Panc1 (cell line): ENCODE results near the gene SH3TC1. TPM values are rescaled to one million over a fixed set of nuclear protein-coding genes. Genes with fewer than 3 reads are reported as not detected.

Experiments used
- ATAC-seq: fragments of 200-7000 bp; cut with Tn5 transposase; 2 replicates; pipeline ENCODE4 v1.9.1; 2020; ENCODE audit warnings: mild to moderate bottlenecking, moderate library complexity
- BruUV-seq: library from RNA; stranded (reverse); fragments of 400-500 nt; replicated peaks from 2 replicates; lab custom pipeline; 2021; lab: Mats Ljungman, UMichigan
- CTCF ChIA-PET: fragments of 300-600 bp; sonication (Branson Sonifier 250); formaldehyde crosslinking; loops from one replicate; lab custom pipeline; 2022; ENCODE audit warnings: antibody characterized with exemption; lab: Charles Lee
- POLR2A ChIA-PET: fragments of 300-600 bp; sonication (Branson Sonifier 250); formaldehyde crosslinking; loops from one replicate; lab custom pipeline; 2022; ENCODE audit warnings: antibody characterized with exemption; lab: Charles Lee
- DNase-seq: peaks from one replicate; pipeline ENCODE4 v3.0.0-alpha.2; 2010; ENCODE audit warnings: low read depth, low spot score
- H3K27ac ChIP-seq: 2 replicates; pipeline ENCODE4 v1.5.1; 2011; ENCODE audit warnings: mild to moderate bottlenecking, low read length, inconsistent platforms
- H3K27me3 ChIP-seq: fragments of 200-500 bp; sonication (Bioruptor generic); 2 replicates; pipeline ENCODE4 v1.6.0; 2014; ENCODE audit warnings: low read length, inconsistent platforms; ENCODE audit not compliant: control insufficient read depth, insufficient read depth
- H3K36me3 ChIP-seq: fragments of 200-500 bp; sonication (Bioruptor generic); 2 replicates; pipeline ENCODE4 v1.5.1; 2014; ENCODE audit warnings: inconsistent platforms, mild to moderate bottlenecking, low read length, moderate library complexity; ENCODE audit not compliant: control insufficient read depth, insufficient read depth
- H3K4me1 ChIP-seq: 2 replicates; pipeline ENCODE4 v1.5.1; 2011; ENCODE audit warnings: inconsistent platforms, mild to moderate bottlenecking, low read length, moderate library complexity; ENCODE audit not compliant: control insufficient read depth, insufficient read depth
- H3K4me3 ChIP-seq, 2 experiments: 2 replicates each; pipeline ENCODE4 v1.5.1; 2011 to 2012; ENCODE audit warnings: low read depth in 2 of 2, low read length in 2 of 2, mild to moderate bottlenecking in 2 of 2, inconsistent platforms in 1 of 2, moderate library complexity in 1 of 2
- H3K9me3 ChIP-seq: fragments of 200-500 bp; sonication (Bioruptor generic); 2 replicates; pipeline ENCODE4 v1.5.1; 2014; ENCODE audit warnings: low read depth, mild to moderate bottlenecking, inconsistent platforms, low read length, moderate library complexity; ENCODE audit not compliant: control insufficient read depth, insufficient read depth
- CTCF ChIP-seq: fragments of 450-650 bp; IDR thresholded peaks from 2 replicates; pipeline ENCODE4 v1.5.1; 2017; ENCODE audit warnings: mild to moderate bottlenecking
- POLR2AphosphoS5 ChIP-seq: IDR thresholded peaks from 2 replicates; pipeline ENCODE4 v1.6.1; 2012; ENCODE audit warnings: mild to moderate bottlenecking, low read depth, low read length, moderate library complexity
- REST ChIP-seq, 2 experiments: IDR thresholded peaks; 2 replicates each; pipeline ENCODE4 v1.6.1; 2011 to 2012; ENCODE audit warnings: low read depth in 2 of 2, control low read depth in 1 of 2, low read length in 1 of 2, mild to moderate bottlenecking in 1 of 2, moderate library complexity in 1 of 2; ENCODE audit not compliant: insufficient read depth in 1 of 2
- SIN3A ChIP-seq: IDR thresholded peaks from 2 replicates; pipeline ENCODE4 v1.6.1; 2012; ENCODE audit warnings: low read depth, mild to moderate bottlenecking, low read length, moderate library complexity, borderline replicate concordance; ENCODE audit not compliant: insufficient read depth
- TCF7L2 ChIP-seq: IDR thresholded peaks from 2 replicates; pipeline ENCODE4 v1.6.1; 2011; ENCODE audit warnings: mild to moderate bottlenecking, low read depth, low read length, inconsistent platforms
- in situ Hi-C: cut with HindIII; loops from 2 replicates; pipeline ENCODE4 v1.10.0; 2016; ENCODE audit warnings: low sequenced_read_pairs, low pct_unique_long_range_greater_than_20kb
- intact Hi-C: fragments of 100-400 bp; cut with micrococcal nuclease; formaldehyde crosslinking; loops from one replicate; pipeline ENCODE4 v1.10.0; 2022; ENCODE audit not compliant: unreplicated experiment
- total RNA-seq: library from RNA; stranded (reverse); gene quantifications from one replicate; pipeline ENCODE4 v1.2.1, GENCODE V29; 2021; ENCODE audit not compliant: unreplicated experiment

The SH3TC1 gene
- total RNA-seq, 1 experiment from 2014 or later: 4.5 TPM

- H3K36me3 ChIP-seq: no peaks in the 10 kb centered on the region
- H3K4me3 ChIP-seq: no peak overlapping the region
- CTCF ChIA-PET: no interaction called here
- BruUV-seq: no TSS peak
- no peak overlapping the region for H3K27ac ChIP-seq
- no peak for DNase-seq
- H3K4me1 ChIP-seq: peaks cover 8% of the 10 kb centered on the region
- no peak for ATAC-seq
- POLR2A ChIA-PET: interaction anchor here (0.6 kb wide), 1 partner anchor 11 kb away, joined by 3 read pairs; no protein-coding TSS in a partner anchor
- H3K27me3 ChIP-seq: no peaks in the 10 kb centered on the region
- no peaks in the 10 kb centered on the region for H3K9me3 ChIP-seq
- no peak for TF ChIP-seq CTCF
- TF ChIP-seq SIN3A: no peak
- TF ChIP-seq REST (IDR thresholded peaks at IDR 0.05; ENCODE audit: insufficient read depth in 1 of 2, low read depth in 2 of 2, low read length in 1 of 2): no peak
- TF ChIP-seq POLR2AphosphoS5: no peak
- TF ChIP-seq TCF7L2: no peak
- intact Hi-C loops (loop anchor here (10.0 kb wide), 1 partner anchor 226 kb away; no protein-coding TSS in a partner anchor), in situ Hi-C loops (no loop called here)
Observed at GRCh38 chr4:8179074-8179473, 20.0 kb upstream of the SH3TC1 start.

- ATAC-seq (no peak), DNase-seq (no peak)
- in situ Hi-C loops (no loop called here), intact Hi-C loops (loop anchor here (10.0 kb wide), 1 partner anchor 225 kb away; no protein-coding TSS in a partner anchor)
- Histone ChIP-seq H3K27me3 (no peaks in the 10 kb centered on the region), H3K4me3 (no peak overlapping the region), H3K36me3 (no peaks in the 10 kb centered on the region), H3K4me1 (peaks cover 8% of the 10 kb centered on the region), H3K27ac (no peak overlapping the region), H3K9me3 (no peaks in the 10 kb centered on the region)
- POLR2A ChIA-PET: no interaction called here
- CTCF ChIA-PET: interaction anchor here (0.7 to 1.2 kb wide), 2 partner anchors 12 to 47 kb away, joined by 3 to 4 read pairs; no protein-coding TSS in a partner anchor
- TF ChIP-seq TCF7L2: no peak
- TF ChIP-seq REST (IDR thresholded peaks at IDR 0.05; ENCODE audit: insufficient read depth in 1 of 2, low read depth in 2 of 2, low read length in 1 of 2): no peak
- no peak for TF ChIP-seq CTCF
- no peak for TF ChIP-seq POLR2AphosphoS5
- TF ChIP-seq SIN3A: no peak
- BruUV-seq: no TSS peak
Observed at GRCh38 chr4:8179771-8180170, 19.3 kb upstream of the SH3TC1 start.
